Right lobe of liver (tissue), 4 donors: Measurements from ENCODE around the gene PGC.

Experiments
- CTCF ChIP-seq, 4 donors: fragments of 200-600 bp in 3 of 4; fragments of 450-650 bp in 1 of 4; IDR thresholded peaks; one replicate each; pipeline versions ENCODE4 v1.5.1 to v1.8.0; 2016 to 2022; ENCODE audit warnings: antibody characterized with exemption in 4 of 4, mild to moderate bottlenecking in 2 of 4
- POLR2A ChIP-seq: fragments of 450-650 bp; IDR thresholded peaks from one replicate; pipeline ENCODE4 v1.6.1; 2017; ENCODE audit warnings: antibody characterized with exemption, mild to moderate bottlenecking
- donor health status: DM: no; HTN: no; CAD: no.
- donor health status: DM: no; HTN: no; CAD: no.
- donor health status: DM: no; HTN: yes; CAD: no.

- TF ChIP-seq CTCF (IDR thresholded peaks at IDR 0.05) (no peak), POLR2A (no peak)
Measured at GRCh38 chr6:41768545-41769308, 21.5 kb upstream of the PGC start.
